Esophagus squamous epithelium (tissue), 4 donors: ENCODE results near the gene POLR2M.

ENCODE experiments used
- CTCF ChIP-seq, 6 experiments: fragments of 450-650 bp in 4 of 6; fragments of 200-600 bp in 2 of 6; sonication (generic) in 2 of 6; IDR thresholded peaks; one replicate each; pipeline ENCODE4 v1.5.1; 2016 to 2019; ENCODE audit warnings: antibody characterized with exemption in 6 of 6, mild to moderate bottlenecking in 4 of 6, moderate library complexity in 4 of 6
- POLR2A ChIP-seq, 4 donors: fragments of 450-650 bp; IDR thresholded peaks; one replicate each; pipeline ENCODE4 v1.6.1; 2017; ENCODE audit warnings: antibody characterized with exemption in 4 of 4, mild to moderate bottlenecking in 4 of 4, moderate library complexity in 3 of 4

GRCh38 chr15:57671636-57672035 lies 34.9 kb upstream of the POLR2M start:
- TF ChIP-seq CTCF (IDR thresholded peaks at IDR 0.05), result no peak
- TF ChIP-seq POLR2A (IDR thresholded peaks at IDR 0.05), result no peak
